ENCODE measurements around the gene CERS6.

Gene CERS6

DNA sequence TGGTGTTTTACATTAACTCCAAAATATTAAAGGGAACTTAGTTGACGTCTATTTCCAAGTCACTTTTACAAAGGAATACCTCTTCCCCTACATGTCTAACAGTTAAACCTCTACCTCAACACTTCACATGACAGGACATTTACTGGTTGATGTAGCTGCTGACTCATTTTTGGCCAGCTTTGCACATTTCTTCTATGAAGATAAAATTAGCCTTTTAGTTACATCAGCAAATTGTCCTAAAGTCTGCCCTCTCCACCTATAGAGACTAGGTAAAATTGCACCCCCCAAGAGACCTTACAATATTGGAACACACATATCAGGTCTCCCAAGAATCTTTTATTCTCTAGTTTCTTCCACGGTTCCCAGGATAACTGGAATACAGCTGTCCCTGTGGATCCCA, 10.1 kb upstream of the CERS6 start:
- Histone ChIP-seq H3K27me3 (ENCODE audit: low read depth, low read length) (no peaks in the 10 kb centered on the region), H3K4me3 (ENCODE audit: low read depth in 1 of 2, low read length in 2 of 2) (no peak overlapping the region), H3K9me3 (ENCODE audit: control insufficient read depth in 1 of 2, low read length in 2 of 2) (no peaks in the 10 kb centered on the region), H3K4me1 (ENCODE audit: control insufficient read depth in 1 of 2, insufficient read depth in 2 of 2, low read length in 2 of 2) (no peaks in the 10 kb centered on the region), H3K27ac (ENCODE audit: low read length) (no peak overlapping the region), H3K36me3 (ENCODE audit: control insufficient read depth in 1 of 2, insufficient read depth in 2 of 2, low read length in 2 of 2) (no peaks in the 10 kb centered on the region)

DNA sequence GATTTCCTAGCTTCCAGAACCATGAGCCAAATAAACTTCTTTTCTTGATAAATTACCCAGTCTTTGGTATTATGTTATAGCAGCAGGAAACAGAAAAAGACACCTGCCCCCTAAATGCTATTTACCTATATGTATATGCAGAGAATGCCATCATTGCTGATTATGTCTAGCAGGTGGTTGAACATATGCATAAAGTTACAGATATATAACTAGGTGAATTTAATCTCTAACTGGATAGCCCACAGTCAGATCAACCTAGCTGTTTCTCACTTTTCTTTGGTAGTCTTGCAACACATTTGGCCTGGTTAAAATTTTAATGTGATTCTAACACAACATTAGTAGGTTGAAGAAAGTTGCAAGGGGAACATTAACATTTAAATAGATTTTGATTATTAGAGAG, 7.1 kb upstream of the CERS6 start:
- H3K4me1 ChIP-seq (ENCODE audit: control insufficient read depth in 1 of 2, insufficient read depth in 2 of 2, low read length in 2 of 2): no peaks in the 10 kb centered on the region
- H3K27ac ChIP-seq (ENCODE audit: low read length): no peak overlapping the region
- no peaks in the 10 kb centered on the region for H3K27me3 ChIP-seq (ENCODE audit: low read depth, low read length)
- H3K4me3 ChIP-seq (ENCODE audit: low read depth in 1 of 2, low read length in 2 of 2): no peak overlapping the region
- no peaks in the 10 kb centered on the region for H3K36me3 ChIP-seq (ENCODE audit: control insufficient read depth in 1 of 2, insufficient read depth in 2 of 2, low read length in 2 of 2)
- no peaks in the 10 kb centered on the region for H3K9me3 ChIP-seq (ENCODE audit: control insufficient read depth in 1 of 2, low read length in 2 of 2)

DNA sequence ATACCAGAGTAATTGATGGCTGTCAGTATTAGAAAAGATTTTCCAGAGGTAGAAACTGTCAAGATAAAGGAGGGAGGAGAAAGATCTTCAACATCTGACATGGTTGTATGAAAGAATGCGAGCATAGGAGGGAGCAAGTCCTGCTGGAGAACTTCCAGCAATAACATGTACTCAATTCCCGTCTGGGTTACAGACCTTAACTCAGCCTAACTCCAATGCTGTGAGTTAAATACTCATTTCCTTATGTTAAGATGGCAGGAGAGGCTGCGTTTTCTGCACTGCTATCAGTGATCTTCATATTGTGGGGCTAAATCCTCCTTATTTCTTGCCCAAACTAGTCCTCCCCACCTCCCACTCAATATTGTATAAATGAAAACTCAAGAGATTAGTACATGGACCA, 6.7 kb upstream of the CERS6 start:
- Histone ChIP-seq H3K27ac (ENCODE audit: low read length) (no peak overlapping the region), H3K36me3 (ENCODE audit: control insufficient read depth in 1 of 2, insufficient read depth in 2 of 2, low read length in 2 of 2) (no peaks in the 10 kb centered on the region), H3K4me1 (ENCODE audit: control insufficient read depth in 1 of 2, insufficient read depth in 2 of 2, low read length in 2 of 2) (no peaks in the 10 kb centered on the region), H3K4me3 (ENCODE audit: low read depth in 1 of 2, low read length in 2 of 2) (no peak overlapping the region), H3K9me3 (ENCODE audit: control insufficient read depth in 1 of 2, low read length in 2 of 2) (no peaks in the 10 kb centered on the region), H3K27me3 (ENCODE audit: low read depth, low read length) (no peaks in the 10 kb centered on the region)

DNA sequence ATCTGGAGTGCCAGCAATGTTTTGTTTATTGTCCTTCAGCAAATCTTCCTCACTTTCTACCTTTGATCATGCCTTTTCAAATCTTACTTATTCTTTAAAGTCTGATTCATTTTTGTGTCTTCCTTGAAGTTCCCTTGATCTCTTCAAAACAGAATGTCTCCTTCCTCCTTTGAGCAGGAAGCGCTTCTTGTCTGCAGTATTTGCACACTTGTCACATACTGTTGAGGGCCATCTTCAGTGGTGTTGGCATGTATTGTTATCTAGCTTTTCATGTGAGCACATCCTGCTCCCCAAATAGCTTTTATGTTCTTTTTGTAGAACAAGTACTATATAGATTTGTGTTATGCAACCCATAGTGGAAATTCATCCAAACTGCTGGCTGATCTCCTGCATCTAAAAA, 5.9 kb upstream of the CERS6 start:
- no peaks in the 10 kb centered on the region for H3K4me1 ChIP-seq (ENCODE audit: control insufficient read depth in 1 of 2, insufficient read depth in 2 of 2, low read length in 2 of 2)
- no peaks in the 10 kb centered on the region for H3K36me3 ChIP-seq (ENCODE audit: control insufficient read depth in 1 of 2, insufficient read depth in 2 of 2, low read length in 2 of 2)
- no peak overlapping the region for H3K27ac ChIP-seq (ENCODE audit: low read length)
- H3K27me3 ChIP-seq (ENCODE audit: low read depth, low read length): no peaks in the 10 kb centered on the region
- no peaks in the 10 kb centered on the region for H3K9me3 ChIP-seq (ENCODE audit: control insufficient read depth in 1 of 2, low read length in 2 of 2)
- no peak overlapping the region for H3K4me3 ChIP-seq (ENCODE audit: low read depth in 1 of 2, low read length in 2 of 2)

DNA sequence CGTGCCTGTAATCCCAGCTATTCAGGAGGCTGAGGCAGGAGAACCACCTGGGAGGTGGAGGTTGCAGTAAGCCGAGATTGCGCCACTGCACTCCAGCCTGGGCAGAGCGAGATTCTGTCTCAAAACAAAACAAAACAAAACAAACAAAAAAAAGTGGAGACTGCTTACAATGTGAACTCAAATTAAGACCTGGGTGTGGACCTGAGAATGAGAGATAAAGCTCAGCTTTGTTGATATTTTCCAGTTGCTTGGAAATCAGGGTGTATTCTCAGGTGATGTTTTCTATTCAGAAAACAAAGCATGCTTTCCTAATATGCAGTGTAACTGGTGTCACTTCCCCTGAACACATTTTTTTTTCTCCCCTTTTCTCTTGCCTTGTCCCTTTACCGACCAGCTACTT, 5.3 kb upstream of the CERS6 start:
- Histone ChIP-seq H3K27ac (ENCODE audit: low read length) (no peak overlapping the region), H3K9me3 (ENCODE audit: control insufficient read depth in 1 of 2, low read length in 2 of 2) (no peaks in the 10 kb centered on the region), H3K36me3 (ENCODE audit: control insufficient read depth in 1 of 2, insufficient read depth in 2 of 2, low read length in 2 of 2) (no peaks in the 10 kb centered on the region), H3K4me1 (ENCODE audit: control insufficient read depth in 1 of 2, insufficient read depth in 2 of 2, low read length in 2 of 2) (no peaks in the 10 kb centered on the region), H3K4me3 (ENCODE audit: low read depth in 1 of 2, low read length in 2 of 2) (no peak overlapping the region), H3K27me3 (ENCODE audit: low read depth, low read length) (no peaks in the 10 kb centered on the region)

DNA sequence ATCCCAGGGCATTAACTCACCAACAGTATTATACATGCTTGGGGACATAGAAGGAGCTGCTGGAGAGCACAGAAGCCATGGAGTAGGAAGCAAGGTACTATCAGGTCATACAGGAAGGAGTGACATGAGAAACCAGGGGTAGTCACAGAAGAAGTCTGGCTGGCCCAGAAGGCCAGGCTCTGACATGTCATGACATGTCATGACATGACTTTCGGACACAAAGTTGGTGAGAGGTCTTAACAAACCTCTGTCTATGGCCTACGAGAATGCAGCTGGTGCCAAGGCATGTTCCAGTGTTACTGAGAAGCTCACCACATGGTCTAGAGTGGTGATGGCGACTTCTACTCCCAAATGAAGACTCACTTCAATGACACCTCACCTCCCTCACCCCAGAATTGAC, 3.3 kb upstream of the CERS6 start:
- Histone ChIP-seq H3K4me1 (ENCODE audit: control insufficient read depth in 1 of 2, insufficient read depth in 2 of 2, low read length in 2 of 2) (peaks cover 0 to 4% of the 10 kb centered on the region in 2 donors), H3K36me3 (ENCODE audit: control insufficient read depth in 1 of 2, insufficient read depth in 2 of 2, low read length in 2 of 2) (no peaks in the 10 kb centered on the region)

DNA sequence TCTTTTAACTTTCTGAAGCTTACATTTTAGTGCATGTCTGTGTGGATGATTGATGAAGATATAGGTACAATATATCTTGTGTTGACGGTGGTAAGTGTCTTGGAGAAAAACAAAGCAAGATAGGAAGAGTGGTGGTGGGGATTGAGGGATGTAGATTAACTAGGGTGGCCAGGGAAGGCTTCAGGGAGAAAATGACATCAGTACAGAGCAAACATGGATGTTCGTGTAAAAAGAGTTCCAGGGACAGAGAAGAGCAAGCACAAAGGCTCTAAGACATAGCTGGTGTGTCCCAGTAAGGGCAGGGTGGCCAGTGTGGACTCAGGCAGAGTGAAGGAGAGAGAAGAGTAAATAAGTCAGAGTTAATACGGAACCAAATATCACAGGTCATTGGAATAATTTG, 2.7 kb upstream of the CERS6 start:
- Histone ChIP-seq H3K9me3 (ENCODE audit: control insufficient read depth in 1 of 2, low read length in 2 of 2) (no peaks in the 10 kb centered on the region), H3K4me1 (ENCODE audit: control insufficient read depth in 1 of 2, insufficient read depth in 2 of 2, low read length in 2 of 2) (peaks cover 0 to 9% of the 10 kb centered on the region in 2 donors), H3K27ac (ENCODE audit: low read length) (no peak overlapping the region), H3K36me3 (ENCODE audit: control insufficient read depth in 1 of 2, insufficient read depth in 2 of 2, low read length in 2 of 2) (no peaks in the 10 kb centered on the region), H3K4me3 (ENCODE audit: low read depth in 1 of 2, low read length in 2 of 2) (no peak overlapping the region), H3K27me3 (ENCODE audit: low read depth, low read length) (no peaks in the 10 kb centered on the region)

More for the DNA sequence above, 3.3 kb upstream of the CERS6 start:
- H3K27ac ChIP-seq (ENCODE audit: low read length): no peak overlapping the region
- no peaks in the 10 kb centered on the region for H3K27me3 ChIP-seq (ENCODE audit: low read depth, low read length)
- H3K4me3 ChIP-seq (ENCODE audit: low read depth in 1 of 2, low read length in 2 of 2): no peak overlapping the region
- H3K9me3 ChIP-seq (ENCODE audit: control insufficient read depth in 1 of 2, low read length in 2 of 2): no peaks in the 10 kb centered on the region

DNA sequence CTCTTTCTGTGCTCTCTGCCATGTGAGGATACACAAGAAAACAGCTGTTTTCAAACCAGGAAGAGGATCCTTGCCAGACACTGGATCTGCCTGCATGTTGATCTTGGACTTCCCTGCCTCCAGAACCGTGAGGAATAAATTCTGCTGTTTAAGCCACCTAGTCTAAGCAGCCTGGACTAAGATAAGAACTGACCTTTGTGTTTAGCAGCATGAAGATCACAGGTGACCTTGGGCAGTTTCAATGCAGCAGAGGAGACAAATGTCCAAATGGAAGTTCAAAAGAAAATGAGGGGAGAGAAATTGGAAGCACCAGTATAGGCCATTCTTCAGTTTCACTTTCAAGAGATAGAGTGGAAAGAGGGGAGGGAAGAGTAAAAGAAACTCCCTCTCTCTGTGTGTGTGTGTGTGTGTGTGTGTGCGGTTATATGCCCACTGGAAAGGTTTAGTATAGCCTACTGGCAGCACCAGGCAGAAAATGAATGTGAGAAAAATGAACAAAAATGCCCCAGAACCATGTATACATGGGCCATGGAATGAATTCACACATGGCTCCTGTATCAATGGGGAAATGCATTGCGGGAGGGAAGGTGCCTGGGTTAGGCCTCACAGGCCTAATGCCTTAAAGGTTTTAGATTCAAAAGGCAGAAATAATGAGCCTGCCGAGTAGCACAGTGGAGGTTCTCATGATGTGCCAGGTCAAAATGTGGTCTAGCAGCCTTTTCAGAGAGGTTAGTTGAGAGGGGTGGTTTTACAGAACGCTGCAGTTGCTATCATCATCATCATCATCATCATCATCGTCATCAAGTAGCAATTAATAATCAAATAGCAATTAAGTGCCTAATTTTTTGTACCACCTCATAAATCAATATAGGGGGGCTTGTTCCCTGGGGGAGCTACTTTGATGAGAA, 1.1 kb upstream of the CERS6 start:
- H3K36me3 ChIP-seq (ENCODE audit: control insufficient read depth in 1 of 2, insufficient read depth in 2 of 2, low read length in 2 of 2): no peaks in the 10 kb centered on the region
- H3K27ac ChIP-seq (ENCODE audit: low read length): no peak overlapping the region
- no peaks in the 10 kb centered on the region for H3K27me3 ChIP-seq (ENCODE audit: low read depth, low read length)
- peak overlapping the region; percentile 57 to 99 for H3K4me3 ChIP-seq (ENCODE audit: low read depth in 1 of 2, low read length in 2 of 2)
- no peaks in the 10 kb centered on the region for H3K9me3 ChIP-seq (ENCODE audit: control insufficient read depth in 1 of 2, low read length in 2 of 2)
- peaks cover 0 to 15% of the 10 kb centered on the region in 2 donors for H3K4me1 ChIP-seq (ENCODE audit: control insufficient read depth in 1 of 2, insufficient read depth in 2 of 2, low read length in 2 of 2)

DNA sequence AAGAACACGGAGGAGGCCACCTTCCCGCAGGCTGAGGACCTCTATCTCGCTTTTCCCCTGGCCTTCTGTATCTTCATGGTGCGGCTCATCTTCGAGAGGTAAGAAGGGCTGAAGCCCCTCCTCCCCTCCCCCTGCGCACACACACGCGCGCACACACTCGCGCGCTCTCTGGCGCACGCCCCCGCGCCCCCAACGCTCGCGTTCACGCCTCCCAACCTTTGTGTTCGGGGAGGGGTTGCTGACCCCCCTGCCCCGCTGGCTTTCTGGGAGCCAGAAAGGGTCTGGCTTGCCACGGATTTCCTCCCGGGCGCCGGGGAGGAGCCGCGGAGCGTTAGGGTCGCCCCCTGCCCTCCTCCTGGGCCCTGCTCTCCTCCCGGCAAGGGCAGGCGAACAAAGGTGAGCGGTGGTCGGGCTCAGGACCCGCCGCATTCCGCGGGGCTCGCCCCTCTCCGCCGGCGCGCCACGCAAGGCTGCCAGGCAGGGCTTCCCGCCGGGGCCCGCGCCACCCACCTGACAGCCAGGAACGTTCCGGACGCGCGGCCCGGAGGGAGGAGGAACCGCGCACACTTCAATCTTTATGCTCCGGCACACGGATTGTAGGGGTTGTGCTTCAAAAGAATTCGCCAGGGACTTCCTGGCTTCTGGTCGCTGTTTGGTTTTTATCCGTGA, 583 bp downstream of the CERS6 start:
- peak overlapping the region; percentile 67 for H3K27ac ChIP-seq (ENCODE audit: low read length)
- no peaks in the 10 kb centered on the region for H3K27me3 ChIP-seq (ENCODE audit: low read depth, low read length)
- no peaks in the 10 kb centered on the region for H3K36me3 ChIP-seq (ENCODE audit: control insufficient read depth in 1 of 2, insufficient read depth in 2 of 2, low read length in 2 of 2)
- H3K9me3 ChIP-seq (ENCODE audit: control insufficient read depth in 1 of 2, low read length in 2 of 2): no peaks in the 10 kb centered on the region
- peak overlapping the region; percentile 87 to 99 for H3K4me3 ChIP-seq (ENCODE audit: low read depth in 1 of 2, low read length in 2 of 2)
- H3K4me1 ChIP-seq (ENCODE audit: control insufficient read depth in 1 of 2, insufficient read depth in 2 of 2, low read length in 2 of 2): peaks cover 0 to 20% of the 10 kb centered on the region in 2 donors

DNA sequence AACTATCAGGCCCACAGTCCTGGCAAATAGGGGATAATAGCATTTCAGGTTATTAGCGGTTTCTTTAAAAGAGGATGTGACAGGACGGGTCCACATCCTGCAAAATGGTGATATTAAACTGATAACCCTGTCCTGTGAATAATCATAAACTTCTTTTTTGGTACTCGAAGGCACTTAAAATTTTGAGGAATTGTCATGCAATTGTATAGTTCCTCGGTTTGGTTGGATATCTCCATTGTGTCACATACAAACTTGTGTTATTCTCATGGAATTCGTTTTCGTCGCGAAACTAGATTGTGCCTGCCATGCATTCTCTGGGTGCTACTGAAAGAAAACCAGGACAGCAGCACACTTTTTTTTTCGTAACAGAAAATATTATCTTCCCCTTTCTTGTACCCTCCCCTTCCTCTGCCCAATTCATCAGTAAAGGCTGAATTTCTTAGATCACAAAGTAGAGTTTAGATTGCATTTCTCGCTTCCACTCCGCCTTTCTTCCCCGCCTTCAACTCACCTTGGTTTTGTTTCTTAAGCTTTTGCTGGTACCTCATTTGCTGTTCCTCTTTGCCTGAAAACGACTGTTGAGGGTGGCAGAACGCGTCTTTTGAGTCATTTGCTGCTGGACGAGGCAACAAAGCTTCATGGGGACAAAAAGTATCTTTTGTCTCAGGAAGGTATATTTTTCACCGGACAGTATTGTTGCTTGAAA, 1.3 kb downstream of the CERS6 start:
- Histone ChIP-seq H3K36me3 (ENCODE audit: control insufficient read depth in 1 of 2, insufficient read depth in 2 of 2, low read length in 2 of 2) (no peaks in the 10 kb centered on the region), H3K27me3 (ENCODE audit: low read depth, low read length) (no peaks in the 10 kb centered on the region), H3K9me3 (ENCODE audit: control insufficient read depth in 1 of 2, low read length in 2 of 2) (no peaks in the 10 kb centered on the region), H3K27ac (ENCODE audit: low read length) (peak overlapping the region; percentile 50), H3K4me1 (ENCODE audit: control insufficient read depth in 1 of 2, insufficient read depth in 2 of 2, low read length in 2 of 2) (peaks cover 0 to 23% of the 10 kb centered on the region in 2 donors), H3K4me3 (ENCODE audit: low read depth in 1 of 2, low read length in 2 of 2) (peak overlapping the region; percentile 87 to 99)

DNA sequence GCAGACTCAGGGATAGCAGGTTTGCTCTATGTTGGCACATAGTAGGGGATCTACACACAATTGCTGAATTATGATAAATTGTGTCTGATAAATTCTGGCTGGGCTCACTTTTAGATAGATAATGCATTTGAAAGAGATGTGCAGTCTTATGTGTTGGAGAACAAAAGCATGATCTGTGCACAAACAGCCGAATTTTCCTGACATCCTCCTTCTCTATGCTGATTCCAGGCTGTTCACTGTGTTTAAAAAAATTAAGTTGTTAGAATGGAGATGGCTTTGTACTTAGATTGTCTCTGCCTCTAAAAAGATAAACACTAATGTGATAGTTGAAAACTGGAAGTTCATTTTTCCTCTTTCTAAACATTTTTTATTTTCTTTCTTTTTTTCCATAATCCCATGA, 2.1 kb downstream of the CERS6 start:
- H3K4me1 ChIP-seq (ENCODE audit: control insufficient read depth in 1 of 2, insufficient read depth in 2 of 2, low read length in 2 of 2): peaks cover 0 to 23% of the 10 kb centered on the region in 2 donors
- peak overlapping the region; percentile 50 for H3K27ac ChIP-seq (ENCODE audit: low read length)
- no peaks in the 10 kb centered on the region for H3K27me3 ChIP-seq (ENCODE audit: low read depth, low read length)
- no peaks in the 10 kb centered on the region for H3K36me3 ChIP-seq (ENCODE audit: control insufficient read depth in 1 of 2, insufficient read depth in 2 of 2, low read length in 2 of 2)
- H3K9me3 ChIP-seq (ENCODE audit: control insufficient read depth in 1 of 2, low read length in 2 of 2): no peaks in the 10 kb centered on the region
- H3K4me3 ChIP-seq (ENCODE audit: low read depth in 1 of 2, low read length in 2 of 2): peak overlapping the region; percentile 87 to 99

Measured in muscle layer of duodenum (tissue), 2 donors.